Fibroblast of villous mesenchyme (primary cell): ENCODE results near the gene HIPK3. TPM values are rescaled to one million over a fixed set of nuclear protein-coding genes. Genes with fewer than 3 reads are reported as not detected.
"Not testable (repeated sequence)": the region's sequence is repeated elsewhere in the genome, so short reads cannot be mapped to it uniquely, and the experiment has no call there.

ENCODE experiments used
- DNase-seq: peaks from one replicate; pipeline ENCODE4 v3.0.0-alpha.2; 2010; ENCODE audit warnings: low read depth
- H3K4me3 ChIP-seq: 2 replicates; pipeline ENCODE4 v1.5.1; 2011; ENCODE audit warnings: low read depth, mild to moderate bottlenecking, low read length
- CTCF ChIP-seq: IDR thresholded peaks from 2 replicates; pipeline ENCODE4 v1.5.1; 2012; ENCODE audit warnings: low read depth, mild to moderate bottlenecking, low read length; ENCODE audit not compliant: insufficient read depth
- total RNA-seq: library from RNA; depleted of rRNA; stranded (reverse); fragments of >200 nt; gene quantifications from 2 replicates; pipeline ENCODE4 v1.2.3, GENCODE V29; 2012

HIPK3 gene
- total RNA-seq, 1 donor, result 121 TPM

GRCh38 chr11:33214767-33215166 lies 42.4 kb upstream of the HIPK3 start:
- no peak for TF ChIP-seq CTCF
- no peak overlapping the region for H3K4me3 ChIP-seq
- no peak for DNase-seq

GRCh38 chr11:33216676-33217075 lies 40.5 kb upstream of the HIPK3 start:
- H3K4me3 ChIP-seq, DNase-seq: not testable (repeated sequence)

GRCh38 chr11:33222052-33222750 lies 35.0 kb upstream of the HIPK3 start:
- DNase-seq, result no peak
- no peak for TF ChIP-seq CTCF

GRCh38 chr11:33225371-33225770 lies 31.8 kb upstream of the HIPK3 start:
- no peak for DNase-seq
- no peak overlapping the region for H3K4me3 ChIP-seq
- no peak for TF ChIP-seq CTCF

More at GRCh38 chr11:33222052-33222750, 35.0 kb upstream of the HIPK3 start:
- no peak overlapping the region for H3K4me3 ChIP-seq

- DNase-seq, result peak; percentile 78
- no peak overlapping the region for H3K4me3 ChIP-seq
- no peak for TF ChIP-seq CTCF
Measured at GRCh38 chr11:33227578-33228261, 29.5 kb upstream of the HIPK3 start.

- TF ChIP-seq CTCF, result no peak
- DNase-seq, result no peak
Measured at GRCh38 chr11:33234397-33235190, 22.6 kb upstream of the HIPK3 start.

GRCh38 chr11:33237039-33237597 lies 20.1 kb upstream of the HIPK3 start:
- H3K4me3 ChIP-seq, result no peak overlapping the region
- TF ChIP-seq CTCF, result no peak
- no peak for DNase-seq

More at GRCh38 chr11:33234397-33235190, 22.6 kb upstream of the HIPK3 start:
- no peak overlapping the region for H3K4me3 ChIP-seq
